ENCODE data around the gene DYNC1I1. TPM values are rescaled to one million over a fixed set of nuclear protein-coding genes. Genes with fewer than 3 reads are reported as not detected.

Gene DYNC1I1
- total and polyA plus RNA-seq, 2 experiments from 2014 or later: 20.6 to 24.4 TPM

- H3K4me1 ChIP-seq (ENCODE audit: low read depth): peaks cover 36% of the 10 kb centered on the region
- no peaks in the 10 kb centered on the region for H3K36me3 ChIP-seq
- no peak for DNase-seq (ENCODE audit: low read depth in 1 of 2, low spot score in 1 of 2)
- H3K4me3 ChIP-seq: no peak overlapping the region
- no peak overlapping the region for H3K27ac ChIP-seq
- no peaks in the 10 kb centered on the region for H3K27me3 ChIP-seq
- no peaks in the 10 kb centered on the region for H3K9me3 ChIP-seq (ENCODE audit: low read depth)
- TF ChIP-seq, protein P1, sequence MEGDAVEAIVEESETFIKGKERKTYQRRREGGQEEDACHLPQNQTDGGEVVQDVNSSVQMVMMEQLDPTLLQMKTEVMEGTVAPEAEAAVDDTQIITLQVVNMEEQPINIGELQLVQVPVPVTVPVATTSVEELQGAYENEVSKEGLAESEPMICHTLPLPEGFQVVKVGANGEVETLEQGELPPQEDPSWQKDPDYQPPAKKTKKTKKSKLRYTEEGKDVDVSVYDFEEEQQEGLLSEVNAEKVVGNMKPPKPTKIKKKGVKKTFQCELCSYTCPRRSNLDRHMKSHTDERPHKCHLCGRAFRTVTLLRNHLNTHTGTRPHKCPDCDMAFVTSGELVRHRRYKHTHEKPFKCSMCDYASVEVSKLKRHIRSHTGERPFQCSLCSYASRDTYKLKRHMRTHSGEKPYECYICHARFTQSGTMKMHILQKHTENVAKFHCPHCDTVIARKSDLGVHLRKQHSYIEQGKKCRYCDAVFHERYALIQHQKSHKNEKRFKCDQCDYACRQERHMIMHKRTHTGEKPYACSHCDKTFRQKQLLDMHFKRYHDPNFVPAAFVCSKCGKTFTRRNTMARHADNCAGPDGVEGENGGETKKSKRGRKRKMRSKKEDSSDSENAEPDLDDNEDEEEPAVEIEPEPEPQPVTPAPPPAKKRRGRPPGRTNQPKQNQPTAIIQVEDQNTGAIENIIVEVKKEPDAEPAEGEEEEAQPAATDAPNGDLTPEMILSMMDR (IDR thresholded peaks at IDR 0.05; ENCODE audit: low read depth, low read length): no peak
Observed at GRCh38 chr7:95777269-95777668, 4.9 kb downstream of the DYNC1I1 start.

GRCh38 chr7:95780665-95781064 lies 8.3 kb downstream of the DYNC1I1 start:
- peaks cover 25% of the 10 kb centered on the region for H3K4me1 ChIP-seq (ENCODE audit: low read depth)
- H3K27ac ChIP-seq: peak overlapping the region; percentile 5
- H3K9me3 ChIP-seq (ENCODE audit: low read depth): no peaks in the 10 kb centered on the region
- TF ChIP-seq, protein P1 (IDR thresholded peaks at IDR 0.05; ENCODE audit: low read depth, low read length): no peak
- H3K27me3 ChIP-seq: no peaks in the 10 kb centered on the region
- no peak overlapping the region for H3K4me3 ChIP-seq
- H3K36me3 ChIP-seq: no peaks in the 10 kb centered on the region
- no peak for DNase-seq (ENCODE audit: low read depth in 1 of 2, low spot score in 1 of 2)

DNA sequence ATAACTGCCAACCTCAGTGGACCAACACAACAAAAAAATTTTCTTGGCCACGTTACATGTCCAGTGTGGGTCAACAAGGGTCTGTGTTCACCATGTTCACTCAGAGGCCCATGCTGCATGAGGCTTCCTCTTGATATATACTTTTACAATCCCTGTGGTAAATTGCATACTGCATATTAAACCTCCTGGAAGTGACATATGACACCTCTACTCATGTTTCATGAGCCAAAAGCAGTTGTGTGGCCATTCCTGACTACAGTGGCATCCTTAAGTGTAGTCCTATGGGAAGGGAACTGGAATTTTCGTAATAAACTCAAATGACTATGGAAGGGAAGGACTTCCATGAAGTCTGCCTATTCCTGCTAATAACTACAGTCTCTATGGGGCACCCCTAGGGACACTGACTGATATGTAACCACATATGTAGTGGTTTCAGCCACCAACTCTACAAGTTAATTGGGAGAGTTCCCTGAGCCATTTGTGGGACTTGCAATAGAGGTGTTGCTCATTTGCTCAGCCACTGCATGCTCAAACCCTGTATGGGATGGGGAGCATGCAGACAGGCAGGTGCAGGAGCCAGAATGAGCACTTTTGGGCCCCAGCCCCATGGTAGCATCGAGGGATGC lies 9.7 kb downstream of the DYNC1I1 start:
- Histone ChIP-seq H3K4me3 (no peak overlapping the region), H3K4me1 (ENCODE audit: low read depth) (peaks cover 39% of the 10 kb centered on the region), H3K36me3 (no peaks in the 10 kb centered on the region), H3K27me3 (no peaks in the 10 kb centered on the region), H3K9me3 (ENCODE audit: low read depth) (no peaks in the 10 kb centered on the region), H3K27ac (peak overlapping the region; percentile 22)
- TF ChIP-seq, protein P1 (IDR thresholded peaks at IDR 0.05; ENCODE audit: low read depth, low read length): no peak
- peak in 1 of 2 donors; percentile 20 for DNase-seq (ENCODE audit: low read depth in 1 of 2, low spot score in 1 of 2)

DNA sequence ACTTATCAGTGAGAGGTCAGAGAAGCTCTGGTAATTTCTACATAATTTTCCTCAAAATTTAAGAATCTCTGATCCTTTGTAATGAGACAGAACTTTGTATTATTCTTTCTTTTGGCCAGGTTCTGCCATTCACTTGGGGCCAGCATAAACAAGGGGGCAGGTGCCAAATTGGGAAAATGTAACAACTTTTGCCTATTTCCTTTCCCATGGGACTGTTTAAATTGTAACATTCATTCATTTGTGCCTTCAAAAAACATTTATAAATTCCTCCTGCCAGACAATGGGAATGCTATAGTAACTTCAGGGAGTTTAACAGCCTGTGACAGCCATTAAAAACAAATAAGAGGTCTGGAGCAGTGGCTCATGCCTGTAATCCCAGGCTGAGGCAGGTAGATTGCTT lies 12.4 kb downstream of the DYNC1I1 start:
- TF ChIP-seq, protein P1 (IDR thresholded peaks at IDR 0.05; ENCODE audit: low read depth, low read length): no peak
- DNase-seq (ENCODE audit: low read depth in 1 of 2, low spot score in 1 of 2): no peak
- H3K36me3 ChIP-seq: no peaks in the 10 kb centered on the region
- H3K27ac ChIP-seq: no peak overlapping the region
- H3K27me3 ChIP-seq: no peaks in the 10 kb centered on the region
- peaks cover 45% of the 10 kb centered on the region for H3K4me1 ChIP-seq (ENCODE audit: low read depth)
- H3K9me3 ChIP-seq (ENCODE audit: low read depth): no peaks in the 10 kb centered on the region
- H3K4me3 ChIP-seq: no peak overlapping the region

- H3K36me3 ChIP-seq: no peaks in the 10 kb centered on the region
- H3K4me3 ChIP-seq: no peak overlapping the region
- H3K4me1 ChIP-seq (ENCODE audit: low read depth): peaks cover 45% of the 10 kb centered on the region
- no peak for DNase-seq (ENCODE audit: low read depth in 1 of 2, low spot score in 1 of 2)
- H3K27me3 ChIP-seq: no peaks in the 10 kb centered on the region
- TF ChIP-seq, protein P1 (IDR thresholded peaks at IDR 0.05; ENCODE audit: low read depth, low read length): no peak
- no peak overlapping the region for H3K27ac ChIP-seq
- H3K9me3 ChIP-seq (ENCODE audit: low read depth): no peaks in the 10 kb centered on the region
Observed at GRCh38 chr7:95788258-95788657, 15.9 kb downstream of the DYNC1I1 start.
